C4-2B (cell line): ENCODE measurements around the gene CCDC69.

Experiments used
- ZFX ChIP-seq: fragments of 450-650 bp; IDR thresholded peaks from 2 replicates; pipeline ENCODE4 v1.6.1; 2017
- TF ChIP-seq, protein P1 (sequence below): fragments of 450-650 bp; conservative IDR thresholded peaks from 2 replicates; pipeline ENCODE4 v1.5.1; 2017; ENCODE audit warnings: mild to moderate bottlenecking

DNA sequence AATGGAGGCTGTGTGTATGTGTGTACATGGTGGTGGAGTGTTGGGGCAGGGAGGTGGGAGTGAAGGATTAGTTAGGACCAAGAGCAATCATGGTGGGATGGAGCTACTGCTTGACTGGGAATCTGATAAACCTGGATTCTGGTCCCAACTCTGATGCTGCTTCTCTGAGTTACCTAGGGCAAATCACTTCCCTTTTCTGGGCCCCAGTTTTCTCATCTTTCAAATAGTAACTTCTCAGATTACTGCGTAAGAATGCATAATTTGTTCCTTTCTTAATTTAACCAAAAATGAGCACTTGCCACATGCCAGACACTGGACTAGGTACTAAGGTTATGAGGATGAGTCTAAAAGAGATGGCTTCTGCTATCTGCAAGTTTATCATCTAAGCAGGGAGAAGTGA, 45.5 kb downstream of the CCDC69 start:
- TF ChIP-seq, protein P1, sequence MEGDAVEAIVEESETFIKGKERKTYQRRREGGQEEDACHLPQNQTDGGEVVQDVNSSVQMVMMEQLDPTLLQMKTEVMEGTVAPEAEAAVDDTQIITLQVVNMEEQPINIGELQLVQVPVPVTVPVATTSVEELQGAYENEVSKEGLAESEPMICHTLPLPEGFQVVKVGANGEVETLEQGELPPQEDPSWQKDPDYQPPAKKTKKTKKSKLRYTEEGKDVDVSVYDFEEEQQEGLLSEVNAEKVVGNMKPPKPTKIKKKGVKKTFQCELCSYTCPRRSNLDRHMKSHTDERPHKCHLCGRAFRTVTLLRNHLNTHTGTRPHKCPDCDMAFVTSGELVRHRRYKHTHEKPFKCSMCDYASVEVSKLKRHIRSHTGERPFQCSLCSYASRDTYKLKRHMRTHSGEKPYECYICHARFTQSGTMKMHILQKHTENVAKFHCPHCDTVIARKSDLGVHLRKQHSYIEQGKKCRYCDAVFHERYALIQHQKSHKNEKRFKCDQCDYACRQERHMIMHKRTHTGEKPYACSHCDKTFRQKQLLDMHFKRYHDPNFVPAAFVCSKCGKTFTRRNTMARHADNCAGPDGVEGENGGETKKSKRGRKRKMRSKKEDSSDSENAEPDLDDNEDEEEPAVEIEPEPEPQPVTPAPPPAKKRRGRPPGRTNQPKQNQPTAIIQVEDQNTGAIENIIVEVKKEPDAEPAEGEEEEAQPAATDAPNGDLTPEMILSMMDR: no peak
- TF ChIP-seq ZFX: no peak
